ENCODE data around the gene POU6F2.
A peak's percentile ranks its signal among the peaks of the same experiment; 100 is the strongest.

POU6F2 gene

GRCh38 chr7:39198556-39198955, 220.8 kb downstream of the POU6F2 start:
- DNase-seq: no peak

- no peak for DNase-seq
These were observed 221.3 kb downstream of the POU6F2 start for GRCh38 chr7:39199006-39199405.

GRCh38 chr7:39199951-39200350, 222.2 kb downstream of the POU6F2 start:
- DNase-seq: peak; percentile 96

GRCh38 chr7:39202041-39202440, 224.3 kb downstream of the POU6F2 start:
- DNase-seq: no peak

GRCh38 chr7:39210362-39210761, 232.7 kb downstream of the POU6F2 start:
- DNase-seq: no peak

GRCh38 chr7:39211581-39211980, 233.9 kb downstream of the POU6F2 start:
- no peak for DNase-seq

GRCh38 chr7:39212876-39213275, 235.2 kb downstream of the POU6F2 start:
- peak; percentile 8 for DNase-seq

- no peak for DNase-seq
These were observed 240.1 kb downstream of the POU6F2 start for GRCh38 chr7:39217783-39218182.

GRCh38 chr7:39219869-39220268, 242.2 kb downstream of the POU6F2 start:
- no peak for DNase-seq

GRCh38 chr7:39221901-39222300, 244.2 kb downstream of the POU6F2 start:
- no peak for DNase-seq

- no peak for DNase-seq
These were observed 251.2 kb downstream of the POU6F2 start for GRCh38 chr7:39228946-39229345.

GRCh38 chr7:39233851-39234529, 256.3 kb downstream of the POU6F2 start:
- no peak for DNase-seq

- peak; percentile 41 for DNase-seq
These were observed 260.6 kb downstream of the POU6F2 start for GRCh38 chr7:39238234-39238869.

GRCh38 chr7:39240864-39241263, 263.2 kb downstream of the POU6F2 start:
- no peak for DNase-seq

- no peak for DNase-seq
These were observed 269.9 kb downstream of the POU6F2 start for GRCh38 chr7:39247576-39247975.

GRCh38 chr7:39248041-39248691, 270.5 kb downstream of the POU6F2 start:
- DNase-seq: peak; percentile 94

- DNase-seq: peak; percentile 84
These were observed 271.0 kb downstream of the POU6F2 start for GRCh38 chr7:39248692-39249090.

- no peak for DNase-seq
These were observed 272.0 kb downstream of the POU6F2 start for GRCh38 chr7:39249635-39250152.

- DNase-seq: no peak
These were observed 275.2 kb downstream of the POU6F2 start for GRCh38 chr7:39252916-39253315.

- DNase-seq: no peak
These were observed 281.8 kb downstream of the POU6F2 start for GRCh38 chr7:39259391-39260003.

- no peak for DNase-seq
These were observed 282.7 kb downstream of the POU6F2 start for GRCh38 chr7:39260279-39260844.

- no peak for DNase-seq
These were observed 284.1 kb downstream of the POU6F2 start for GRCh38 chr7:39261771-39262170.

Data from NCI-H82 (cell line).